Measurements from ENCODE around the gene ZNF37A. TPM values are rescaled to one million over a fixed set of nuclear protein-coding genes. Genes with fewer than 3 reads are reported as not detected.

ZNF37A gene
- total RNA-seq = 15.7 and 23.9 TPM in 2 replicates

GRCh38 chr10:38094158-38094926 lies at the start of gene ZNF37A:
Gene ZNF37A, plus strand, starts transcription at chr10:38094337. Its CDS starts 2,281 bp downstream, at chr10:38096618.

Other genes starting within 250 kb of the ZNF37A start
- 7.5 and 10.3 TPM in 2 replicates for gene ZNF248, start 236.7 kb upstream of the ZNF37A start, total RNA-seq
- gene ZNF25, start 117.7 kb upstream of the ZNF37A start, total RNA-seq = 9.7 and 10.9 TPM in 2 replicates
- 16.7 and 30.0 TPM in 2 replicates for gene ZNF33A, start 83.7 kb upstream of the ZNF37A start, total RNA-seq

Data from nasal cavity respiratory epithelium epithelial cell of viscerocranial mucosa (primary cell).